Activated CD4-positive, alpha-beta T cell treated with anti-CD3 and anti-CD28 coated beads, Interleukin-2, amount 50 U/mL, for 1 hour (primary cell): ENCODE data around the gene PHF21A.

Experiments
- DNase-seq: peaks from one replicate; pipeline ENCODE4 v3.0.0-alpha.2; 2020

The PHF21A gene

GRCh38 chr11:45932217-45932616, 189.0 kb downstream of the PHF21A start:
- no peak for DNase-seq

- no peak for DNase-seq
These were observed 189.5 kb downstream of the PHF21A start for GRCh38 chr11:45931739-45932138.

- no peak for DNase-seq
These were observed 190.2 kb downstream of the PHF21A start for GRCh38 chr11:45930951-45931570.

DNA sequence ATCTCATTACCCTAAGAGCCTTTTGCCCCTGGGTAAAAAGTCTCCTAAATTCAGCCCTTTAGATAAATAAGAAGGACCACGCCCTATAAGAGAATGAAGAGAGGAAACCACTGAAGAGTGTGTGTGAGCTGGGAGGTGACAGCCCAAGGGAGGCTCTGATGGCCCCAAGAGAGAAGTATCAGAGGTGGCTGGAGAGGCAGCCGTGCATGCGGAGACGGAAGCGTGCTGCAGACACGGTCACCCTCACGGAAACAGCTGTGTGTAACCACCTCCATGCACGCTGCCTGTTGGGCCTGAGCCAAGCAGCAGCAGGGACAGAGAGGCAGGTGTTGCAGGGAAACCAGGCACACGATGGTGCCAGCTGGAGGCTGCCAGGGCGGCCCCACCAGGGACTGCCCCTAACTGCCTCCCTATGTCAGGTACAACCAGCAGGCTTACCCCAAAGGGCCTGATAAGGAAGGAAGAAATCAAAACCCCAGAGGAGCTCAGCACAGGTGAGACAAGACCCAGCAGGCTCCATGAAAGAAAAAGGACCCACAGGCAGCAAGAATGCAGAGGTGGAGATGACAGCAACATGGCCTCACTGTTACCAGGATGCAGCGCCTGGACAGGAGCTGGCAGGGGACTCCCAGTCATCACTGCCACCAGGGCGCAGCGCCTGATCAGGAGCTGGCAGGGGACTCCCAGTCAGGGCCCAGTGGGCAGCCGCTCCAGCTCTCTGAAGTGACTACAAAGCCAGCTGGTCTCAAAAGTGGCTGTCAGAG, 191.0 kb downstream of the PHF21A start:
- DNase-seq: peak; percentile 18

DNA sequence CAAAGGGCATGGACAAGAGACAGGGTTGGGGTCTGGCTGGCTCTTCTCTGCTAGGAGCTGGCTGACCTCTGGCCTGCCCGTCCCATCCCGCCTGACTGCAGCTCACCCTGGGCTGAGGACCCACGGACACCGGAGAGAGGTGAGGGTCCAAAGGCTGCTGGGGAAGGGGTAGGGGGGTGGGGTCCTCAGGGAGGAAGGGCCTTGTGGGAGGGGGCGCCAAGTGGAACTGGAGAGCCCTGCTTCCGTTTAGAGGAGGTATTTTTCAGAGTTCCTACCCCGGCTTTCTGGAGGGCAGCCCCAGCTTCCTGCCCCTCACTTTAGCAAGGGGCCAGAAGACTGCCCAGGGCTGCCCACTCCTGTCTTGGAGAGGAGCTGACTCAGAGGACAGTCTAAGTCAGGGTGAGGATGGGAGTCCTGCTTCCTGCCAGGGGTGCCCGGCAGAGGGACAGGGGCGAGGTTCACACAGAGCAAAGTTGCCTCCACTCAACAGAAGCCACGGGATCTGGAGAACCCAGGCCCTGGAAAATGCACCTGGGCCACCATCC, 191.7 kb downstream of the PHF21A start:
- no peak for DNase-seq

- DNase-seq: no peak
These were observed 192.6 kb downstream of the PHF21A start for GRCh38 chr11:45928535-45929215.

- DNase-seq: no peak
These were observed 193.4 kb downstream of the PHF21A start for GRCh38 chr11:45927684-45928413.

DNA sequence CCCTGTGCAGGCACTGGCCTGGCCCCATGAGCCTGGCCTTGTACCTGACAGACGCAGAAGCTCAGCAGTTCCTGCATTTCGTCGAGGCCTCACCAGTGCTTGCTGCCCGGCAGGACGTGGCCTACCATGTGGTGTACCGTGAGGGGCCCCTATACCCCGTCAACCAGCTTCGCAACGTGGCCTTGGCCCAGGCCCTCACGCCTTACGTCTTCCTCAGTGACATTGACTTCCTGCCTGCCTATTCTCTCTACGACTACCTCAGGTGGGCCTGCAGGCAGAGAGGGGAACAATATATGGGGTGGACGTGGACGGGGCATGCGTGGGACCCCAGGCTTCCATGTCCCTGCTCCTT, 193.9 kb downstream of the PHF21A start:
- DNase-seq: no peak

DNA sequence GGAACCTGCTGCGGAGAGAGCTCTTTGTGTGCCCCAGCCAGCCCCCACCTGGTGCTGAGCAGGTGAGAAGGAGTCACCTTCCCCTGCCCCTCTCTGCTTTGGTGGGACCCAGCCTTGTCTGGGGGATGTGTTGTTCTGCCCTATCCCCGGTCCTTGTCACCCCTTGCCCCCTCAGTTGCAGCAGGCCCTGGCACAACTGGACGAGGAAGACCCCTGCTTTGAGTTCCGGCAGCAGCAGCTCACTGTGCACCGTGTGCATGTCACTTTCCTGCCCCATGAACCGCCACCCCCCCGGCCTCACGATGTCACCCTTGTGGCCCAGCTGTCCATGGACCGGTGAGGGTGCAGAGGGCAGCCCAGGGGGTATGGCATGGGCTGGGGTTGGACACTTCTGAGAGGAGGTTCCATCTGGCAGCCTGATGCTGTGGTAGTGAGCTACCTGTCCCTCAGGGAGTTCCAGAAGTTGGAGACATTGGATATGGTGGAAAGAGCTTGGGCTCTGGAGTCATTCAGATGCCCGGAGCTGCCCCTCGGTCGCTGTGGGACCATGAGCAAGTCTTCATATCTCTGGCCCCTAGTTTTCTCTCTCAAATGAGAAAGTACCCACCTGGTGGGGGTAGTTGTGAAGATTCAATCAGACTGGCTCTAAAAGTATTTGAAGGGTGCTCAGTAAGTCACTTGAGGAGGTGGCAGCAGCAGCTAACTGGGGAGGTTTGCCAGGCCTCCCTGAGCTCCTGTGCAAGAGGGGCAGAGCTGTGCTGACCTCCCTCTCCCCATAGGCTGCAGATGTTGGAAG, 194.5 kb downstream of the PHF21A start:
- DNase-seq: no peak

DNA sequence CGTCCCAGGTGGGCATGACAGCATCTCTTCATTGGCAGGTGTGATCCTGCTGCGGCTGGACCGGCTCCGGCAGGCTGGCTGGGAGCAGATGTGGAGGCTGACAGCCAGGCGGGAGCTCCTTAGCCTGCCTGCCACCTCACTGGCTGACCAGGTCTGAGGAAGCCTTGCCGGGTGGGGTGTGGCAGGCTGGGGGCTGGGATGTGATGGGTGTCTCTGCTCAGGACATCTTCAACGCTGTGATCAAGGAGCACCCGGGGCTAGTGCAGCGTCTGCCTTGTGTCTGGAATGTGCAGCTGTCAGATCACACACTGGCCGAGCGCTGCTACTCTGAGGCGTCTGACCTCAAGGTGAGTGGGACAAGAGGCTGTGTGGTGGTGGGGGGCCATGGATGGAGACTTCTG, 195.3 kb downstream of the PHF21A start:
- DNase-seq: no peak

DNA sequence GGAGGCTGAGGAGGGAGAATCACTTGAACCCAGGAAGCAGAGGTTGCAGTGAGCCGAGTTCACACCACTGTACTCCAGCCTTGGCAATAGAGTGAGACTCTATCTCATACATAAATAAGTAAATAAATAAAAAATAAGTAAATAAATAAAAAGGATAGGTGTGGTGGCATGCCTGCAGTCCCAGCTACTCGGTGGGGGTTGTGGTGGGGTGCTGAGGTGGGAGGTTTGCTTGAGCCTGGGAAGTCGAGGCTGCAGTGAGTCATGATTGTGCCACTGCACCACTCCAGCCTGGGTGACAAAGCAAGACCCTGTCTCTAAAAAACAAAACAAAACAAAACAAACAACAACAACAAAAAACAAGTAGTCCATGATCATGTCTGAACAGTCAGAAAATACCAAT, 195.7 kb downstream of the PHF21A start:
- no peak for DNase-seq

- no peak for DNase-seq
These were observed 196.3 kb downstream of the PHF21A start for GRCh38 chr11:45924927-45925326.

GRCh38 chr11:45924036-45924915, 197.0 kb downstream of the PHF21A start:
- DNase-seq: no peak

GRCh38 chr11:45922425-45923082, 198.7 kb downstream of the PHF21A start, which contains the start of gene LARGE2:
Gene LARGE2, plus strand, starts transcription at chr11:45922656. Its CDS starts 227 bp downstream, at chr11:45922883.
- DNase-seq: no peak

- no peak for DNase-seq
These were observed 199.5 kb downstream of the PHF21A start for GRCh38 chr11:45921561-45922424.

DNA sequence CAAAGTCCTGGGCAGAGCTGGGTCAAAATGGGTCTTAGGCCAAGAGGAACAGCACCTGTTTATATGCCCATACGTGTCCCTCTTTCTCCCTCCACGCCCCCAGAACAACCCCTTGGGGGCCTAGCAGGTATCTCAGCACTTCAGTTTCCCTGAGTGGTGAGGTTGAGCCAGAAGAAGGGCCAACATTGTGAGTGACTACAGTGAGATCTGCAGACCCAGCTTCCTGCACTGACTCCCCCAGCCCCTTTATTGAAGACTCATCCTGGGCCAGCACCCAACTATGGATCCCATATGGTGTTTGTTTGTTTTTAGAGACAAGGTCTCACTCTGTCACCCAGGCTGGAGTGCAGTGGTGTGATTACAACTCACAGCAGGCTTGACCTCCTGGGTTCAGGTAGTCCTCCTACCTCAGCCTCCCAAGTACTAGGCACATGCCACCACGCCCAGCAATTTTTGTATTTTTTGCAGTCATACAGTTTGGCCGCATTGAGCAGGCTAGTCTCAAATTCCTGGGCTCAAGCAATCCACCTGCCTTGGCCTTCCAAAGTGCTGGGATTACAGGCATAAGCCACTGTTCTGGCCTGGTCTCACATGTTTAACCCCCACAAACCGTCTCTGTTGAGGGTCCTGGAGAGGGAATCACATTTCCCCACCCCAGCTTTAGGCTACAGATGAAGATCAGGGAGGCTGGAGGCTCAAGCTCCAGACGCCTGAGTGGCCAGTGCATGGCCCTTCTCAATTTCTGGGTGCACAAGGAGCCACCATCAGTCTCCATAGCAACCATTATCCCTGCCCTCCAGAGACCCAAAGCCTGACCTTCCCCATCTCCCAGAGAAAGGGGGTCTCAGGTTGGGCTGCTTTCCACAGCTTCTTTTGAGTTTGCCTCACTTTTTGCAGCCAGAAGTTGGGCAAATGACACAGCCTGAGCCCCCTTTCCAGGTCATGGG, 200.4 kb downstream of the PHF21A start:
- DNase-seq: no peak

- DNase-seq: no peak
These were observed 201.3 kb downstream of the PHF21A start for GRCh38 chr11:45919806-45920530.
